Thoracic aorta (tissue), 2 donors: ENCODE measurements around the gene C20orf144. TPM values are rescaled to one million over a fixed set of nuclear protein-coding genes. Genes with fewer than 3 reads are reported as not detected.

ENCODE experiments used
- ATAC-seq: fragments of 150-250 bp; one replicate; pipeline ENCODE4 v1.8.0; 2017; ENCODE audit warnings: low read depth; ENCODE audit not compliant: insufficient number of reproducible peaks, low FRiP score
- DNase-seq: peaks from one replicate; pipeline ENCODE4 v3.0.0-alpha.2; 2020; ENCODE audit warnings: low spot score
- H3K27ac ChIP-seq, 2 donors: fragments of 200-600 bp; sonication (generic); 1 replicate in 1 of 2; 2 replicates in 1 of 2; pipeline ENCODE4 v1.5.1; 2016; ENCODE audit warnings: mild to moderate bottlenecking in 2 of 2, moderate library complexity in 2 of 2
- H3K27me3 ChIP-seq: fragments of 200-600 bp; sonication (generic); replicated peaks from 2 replicates; pipeline ENCODE4 v1.6.0; 2016; ENCODE audit warnings: mild to moderate bottlenecking; ENCODE audit not compliant: insufficient read depth
- H3K36me3 ChIP-seq: fragments of 200-600 bp; sonication (generic); one replicate; pipeline ENCODE4 v1.5.1; 2016
- H3K4me1 ChIP-seq, 2 donors: fragments of 200-600 bp; sonication (generic); 1 replicate in 1 of 2; 2 replicates in 1 of 2; pipeline versions ENCODE4 v1.5.1 to v1.6.0; 2016; ENCODE audit warnings: low read depth in 2 of 2, mild to moderate bottlenecking in 1 of 2; ENCODE audit not compliant: control insufficient read depth in 1 of 2
- H3K4me3 ChIP-seq: fragments of 200-600 bp; sonication (generic); 2 replicates; pipeline ENCODE4 v1.5.1; 2016; ENCODE audit warnings: mild to moderate bottlenecking
- H3K9me3 ChIP-seq: fragments of 200-600 bp; sonication (generic); 2 replicates; pipeline ENCODE4 v1.5.1; 2016
- total RNA-seq, 2 donors: library from RNA; depleted of rRNA; stranded (reverse); fragments of >200 nt; gene quantifications; one replicate each; pipeline versions ENCODE4 v1.1.0 to v1.2.3, GENCODE V29; 2016
- TF ChIP-seq, protein P1 (sequence below): fragments of 200-600 bp; sonication (generic); IDR thresholded peaks from one replicate; pipeline ENCODE4 v1.5.1; 2019; ENCODE audit warnings: antibody characterized with exemption

C20orf144 gene
- total RNA-seq, 2 donors from 2014 or later: not detected

GRCh38 chr20:33701629-33702450, 39.7 kb downstream of the C20orf144 start:
- Histone ChIP-seq H3K9me3 (no peaks in the 10 kb centered on the region), H3K4me1 (peaks cover 1 to 10% of the 10 kb centered on the region in 2 donors), H3K36me3 (peaks cover 4% of the 10 kb centered on the region), H3K27ac (no peak overlapping the region), H3K27me3 (no peaks in the 10 kb centered on the region), H3K4me3 (no peak overlapping the region)
- no peak for DNase-seq
- ATAC-seq: no peak
- TF ChIP-seq, protein P1, sequence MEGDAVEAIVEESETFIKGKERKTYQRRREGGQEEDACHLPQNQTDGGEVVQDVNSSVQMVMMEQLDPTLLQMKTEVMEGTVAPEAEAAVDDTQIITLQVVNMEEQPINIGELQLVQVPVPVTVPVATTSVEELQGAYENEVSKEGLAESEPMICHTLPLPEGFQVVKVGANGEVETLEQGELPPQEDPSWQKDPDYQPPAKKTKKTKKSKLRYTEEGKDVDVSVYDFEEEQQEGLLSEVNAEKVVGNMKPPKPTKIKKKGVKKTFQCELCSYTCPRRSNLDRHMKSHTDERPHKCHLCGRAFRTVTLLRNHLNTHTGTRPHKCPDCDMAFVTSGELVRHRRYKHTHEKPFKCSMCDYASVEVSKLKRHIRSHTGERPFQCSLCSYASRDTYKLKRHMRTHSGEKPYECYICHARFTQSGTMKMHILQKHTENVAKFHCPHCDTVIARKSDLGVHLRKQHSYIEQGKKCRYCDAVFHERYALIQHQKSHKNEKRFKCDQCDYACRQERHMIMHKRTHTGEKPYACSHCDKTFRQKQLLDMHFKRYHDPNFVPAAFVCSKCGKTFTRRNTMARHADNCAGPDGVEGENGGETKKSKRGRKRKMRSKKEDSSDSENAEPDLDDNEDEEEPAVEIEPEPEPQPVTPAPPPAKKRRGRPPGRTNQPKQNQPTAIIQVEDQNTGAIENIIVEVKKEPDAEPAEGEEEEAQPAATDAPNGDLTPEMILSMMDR: no peak

GRCh38 chr20:33702861-33703260, 40.7 kb downstream of the C20orf144 start:
- ATAC-seq (no peak), DNase-seq (no peak)
- no peak overlapping the region for H3K4me3 ChIP-seq
- TF ChIP-seq, protein P1: no peak
- no peaks in the 10 kb centered on the region for H3K9me3 ChIP-seq
- no peaks in the 10 kb centered on the region for H3K27me3 ChIP-seq
- H3K27ac ChIP-seq: no peak overlapping the region
- peaks cover 0 to under 1% of the 10 kb centered on the region in 2 donors for H3K4me1 ChIP-seq
- peaks cover 10% of the 10 kb centered on the region for H3K36me3 ChIP-seq

DNA sequence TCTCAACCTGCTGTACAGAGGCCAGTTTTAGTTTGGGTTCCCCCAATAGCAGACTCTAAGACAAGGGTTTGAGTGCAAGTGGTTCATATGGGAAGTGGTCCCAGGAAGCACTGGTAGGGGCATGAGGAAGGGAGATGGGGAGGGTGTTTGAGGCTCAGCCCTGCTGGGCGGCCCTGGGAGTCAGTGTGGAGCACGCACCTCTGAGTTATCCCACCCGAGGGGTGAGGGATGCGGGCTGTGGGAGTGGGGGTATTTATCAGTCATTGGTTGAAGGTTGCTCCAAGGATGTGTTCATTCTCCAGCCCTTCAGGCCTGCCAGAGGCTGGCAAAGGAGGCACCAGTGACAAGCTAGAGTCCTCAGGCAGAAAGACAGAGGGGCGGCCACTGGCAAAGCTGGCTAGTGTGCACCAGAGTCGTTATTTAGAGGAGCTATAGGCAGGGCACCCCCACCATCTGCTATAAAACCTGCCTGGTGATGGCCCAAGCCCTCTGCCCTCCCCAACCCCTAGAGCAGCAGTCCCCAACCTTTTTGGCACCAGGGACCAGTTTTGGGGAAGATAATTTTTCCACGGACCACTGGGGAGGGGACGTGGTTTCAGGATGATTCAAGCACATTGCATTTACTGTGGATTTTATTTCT, 41.5 kb downstream of the C20orf144 start:
- no peaks in the 10 kb centered on the region for H3K4me1 ChIP-seq
- ATAC-seq (no peak), DNase-seq (no peak)
- no peak overlapping the region for H3K4me3 ChIP-seq
- H3K36me3 ChIP-seq: peaks cover 10% of the 10 kb centered on the region
- TF ChIP-seq, protein P1: no peak
- H3K9me3 ChIP-seq: no peaks in the 10 kb centered on the region
- H3K27ac ChIP-seq: no peak overlapping the region
- no peaks in the 10 kb centered on the region for H3K27me3 ChIP-seq

- no peaks in the 10 kb centered on the region for H3K27me3 ChIP-seq
- H3K4me3 ChIP-seq: no peak overlapping the region
- no peak for ATAC-seq
- no peaks in the 10 kb centered on the region for H3K4me1 ChIP-seq
- no peak for DNase-seq
- no peak overlapping the region for H3K27ac ChIP-seq
- H3K9me3 ChIP-seq: no peaks in the 10 kb centered on the region
- TF ChIP-seq, protein P1: no peak
- peaks cover 10% of the 10 kb centered on the region for H3K36me3 ChIP-seq
These were observed 42.2 kb downstream of the C20orf144 start for GRCh38 chr20:33704197-33704924.

- DNase-seq: no peak
- TF ChIP-seq, protein P1: no peak
- H3K4me1 ChIP-seq: no peaks in the 10 kb centered on the region
- no peak overlapping the region for H3K27ac ChIP-seq
- peaks cover 31% of the 10 kb centered on the region for H3K36me3 ChIP-seq
- no peaks in the 10 kb centered on the region for H3K27me3 ChIP-seq
- H3K4me3 ChIP-seq: no peak overlapping the region
- H3K9me3 ChIP-seq: no peaks in the 10 kb centered on the region
- no peak for ATAC-seq
These were observed 45.5 kb downstream of the C20orf144 start for GRCh38 chr20:33707668-33708067.
